GM21576 (cell line): ENCODE data around the gene TMEM132C.

Source experiments
- ATAC-seq: cut with Tn5 transposase; IDR thresholded peaks from one replicate; pipeline ENCODE4 v1.9.1; 2021; ENCODE audit warnings: mild to moderate bottlenecking, moderate library complexity; ENCODE audit not compliant: unreplicated experiment

Gene TMEM132C

GRCh38 chr12:128644664-128645296, 377.8 kb downstream of the TMEM132C start:
- no peak for ATAC-seq

DNA sequence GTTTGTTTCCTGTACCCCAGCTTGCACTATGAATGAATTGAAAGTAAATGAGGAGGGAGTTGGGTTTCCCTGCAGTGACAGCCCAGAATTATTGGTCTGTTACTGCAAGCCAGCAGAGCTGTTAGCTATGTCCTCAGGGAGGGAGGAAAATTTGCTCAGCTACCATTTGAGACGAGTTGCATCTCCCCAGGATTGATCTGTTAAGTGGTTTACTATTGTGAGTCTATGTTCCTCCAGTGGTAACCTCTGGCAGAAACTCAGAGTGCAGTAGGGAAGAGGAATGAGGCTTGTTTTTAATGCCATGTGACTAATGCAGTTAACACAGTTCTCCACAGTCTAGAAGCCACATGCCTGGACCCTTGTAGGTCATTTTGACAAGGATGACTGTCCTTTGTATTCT, 382.9 kb downstream of the TMEM132C start:
- no peak for ATAC-seq

GRCh38 chr12:128652136-128652751, 385.3 kb downstream of the TMEM132C start:
- no peak for ATAC-seq

DNA sequence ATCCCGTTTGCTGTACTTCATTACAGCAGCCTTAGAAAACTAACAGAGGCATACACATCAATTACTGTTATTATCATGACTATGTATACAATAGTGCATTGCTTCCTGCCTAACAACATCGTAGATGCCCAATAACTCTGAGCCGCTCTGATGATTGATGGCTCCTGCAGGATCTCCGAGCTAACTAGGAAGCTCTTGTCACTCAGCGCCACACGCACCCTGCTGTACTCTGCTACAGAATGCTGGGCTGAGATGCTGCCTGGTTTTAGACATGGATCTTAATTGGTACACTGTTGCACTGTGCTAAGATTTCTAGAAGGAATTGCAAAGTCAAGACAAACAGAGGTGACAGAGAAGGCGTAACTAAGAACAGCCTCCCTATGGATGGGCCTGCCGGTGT, 387.5 kb downstream of the TMEM132C start:
- ATAC-seq, result no peak

GRCh38 chr12:128657378-128657777, 390.4 kb downstream of the TMEM132C start:
- no peak for ATAC-seq

GRCh38 chr12:128660532-128661225, 393.7 kb downstream of the TMEM132C start:
- no peak for ATAC-seq

- ATAC-seq, result no peak
These were observed 394.2 kb downstream of the TMEM132C start for GRCh38 chr12:128661226-128661569.

- ATAC-seq, result no peak
These were observed 395.1 kb downstream of the TMEM132C start for GRCh38 chr12:128662101-128662500.

- no peak for ATAC-seq
These were observed 397.5 kb downstream of the TMEM132C start for GRCh38 chr12:128664501-128664900.

DNA sequence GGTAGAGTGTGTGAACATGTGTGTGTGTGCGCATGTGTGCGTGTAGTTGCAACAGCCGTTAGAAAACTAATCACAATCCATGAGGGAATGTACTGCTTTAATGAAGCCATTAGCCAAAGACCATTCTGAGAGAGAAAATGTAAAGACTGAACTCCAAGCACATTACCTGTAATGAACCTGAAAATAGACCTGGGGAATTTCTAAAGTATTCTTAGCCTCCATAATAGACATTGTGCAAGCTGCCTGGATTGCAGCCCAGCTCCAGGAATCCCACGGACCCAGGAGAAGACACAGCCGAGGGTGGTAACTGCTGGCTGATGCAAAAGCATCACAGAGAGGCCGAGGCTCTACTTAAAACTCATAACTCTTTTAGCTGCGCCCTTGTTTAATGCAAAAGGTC, 400.2 kb downstream of the TMEM132C start:
- ATAC-seq, result no peak

DNA sequence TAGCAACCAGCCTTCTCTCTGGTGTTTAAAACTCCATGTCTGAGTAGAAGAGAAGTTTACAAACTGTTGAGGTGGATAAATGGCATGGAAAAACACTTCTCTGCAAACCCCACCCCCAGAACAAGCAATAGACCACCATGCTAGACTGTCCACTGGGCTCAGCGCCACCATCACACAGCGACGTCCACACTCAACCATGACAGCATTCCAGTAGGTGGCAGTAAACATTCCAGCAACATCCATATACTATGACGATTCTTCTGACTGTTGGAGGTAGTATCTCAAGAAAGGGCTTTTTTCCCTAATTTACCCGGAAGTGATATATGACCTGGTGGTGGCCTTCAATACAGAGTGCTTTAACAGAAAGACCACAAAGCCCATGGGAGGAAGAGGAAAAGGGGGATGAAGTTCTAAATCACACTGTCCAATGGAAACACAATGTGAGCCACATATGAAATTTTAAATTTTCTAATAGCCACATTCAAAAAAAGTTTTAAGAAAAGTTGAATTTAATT, 404.6 kb downstream of the TMEM132C start:
- no peak for ATAC-seq

DNA sequence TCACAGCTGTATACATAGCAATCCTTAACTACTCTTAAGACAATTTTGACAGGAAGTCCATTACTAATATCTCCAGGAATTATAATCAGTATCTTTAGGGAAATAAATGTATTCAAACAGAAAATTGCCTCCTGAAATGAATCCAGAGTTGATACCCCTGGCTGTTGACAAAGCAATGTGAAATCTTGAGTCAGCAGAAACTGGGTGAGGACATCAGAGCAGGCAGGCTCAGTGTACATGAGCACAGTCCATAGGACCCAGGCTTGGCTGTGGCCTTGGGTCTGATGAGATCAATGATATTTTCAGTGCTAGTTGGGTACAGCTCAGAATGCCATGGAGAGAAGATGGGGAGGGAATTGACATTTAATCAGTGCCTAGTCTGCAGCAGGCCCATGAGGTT, 405.5 kb downstream of the TMEM132C start:
- no peak for ATAC-seq

GRCh38 chr12:128672893-128673292, 405.9 kb downstream of the TMEM132C start:
- ATAC-seq, result no peak

DNA sequence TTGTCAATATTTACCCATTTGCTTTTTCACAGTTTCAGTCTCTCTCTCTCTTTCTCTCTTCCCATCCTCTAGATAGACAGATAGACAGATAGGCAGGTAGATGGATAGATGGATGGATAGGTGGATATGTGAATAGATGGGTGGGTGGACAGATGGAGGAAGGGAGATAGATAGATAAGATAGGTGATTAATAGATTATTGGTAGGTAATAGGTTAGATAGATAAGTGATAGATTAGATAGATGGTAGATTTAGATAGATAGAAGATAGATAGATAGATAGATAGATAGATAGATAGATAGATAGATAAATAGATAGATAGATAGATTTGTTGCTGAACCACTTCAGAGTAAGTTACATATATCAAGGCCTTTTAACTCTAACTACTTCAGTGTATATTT, 408.6 kb downstream of the TMEM132C start:
- ATAC-seq, result no peak

DNA sequence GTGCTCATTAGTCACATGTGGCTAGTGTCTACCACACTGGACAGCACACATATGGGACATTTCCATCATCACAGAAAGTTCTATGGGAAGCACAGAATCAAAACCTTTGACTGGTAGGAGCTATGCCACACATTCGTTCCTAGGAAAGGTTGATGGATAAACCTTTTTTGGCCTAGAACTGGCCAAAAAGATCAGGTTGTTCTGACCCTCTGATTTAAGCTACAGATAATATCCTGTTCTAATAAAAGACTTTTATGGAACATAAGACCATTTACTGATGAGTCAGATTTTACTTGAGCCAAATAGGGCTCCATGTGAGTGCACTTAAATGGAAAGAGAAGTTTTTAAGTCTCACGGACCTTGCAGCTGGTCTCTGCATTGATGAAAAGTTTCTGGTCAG, 413.6 kb downstream of the TMEM132C start:
- ATAC-seq, result no peak

DNA sequence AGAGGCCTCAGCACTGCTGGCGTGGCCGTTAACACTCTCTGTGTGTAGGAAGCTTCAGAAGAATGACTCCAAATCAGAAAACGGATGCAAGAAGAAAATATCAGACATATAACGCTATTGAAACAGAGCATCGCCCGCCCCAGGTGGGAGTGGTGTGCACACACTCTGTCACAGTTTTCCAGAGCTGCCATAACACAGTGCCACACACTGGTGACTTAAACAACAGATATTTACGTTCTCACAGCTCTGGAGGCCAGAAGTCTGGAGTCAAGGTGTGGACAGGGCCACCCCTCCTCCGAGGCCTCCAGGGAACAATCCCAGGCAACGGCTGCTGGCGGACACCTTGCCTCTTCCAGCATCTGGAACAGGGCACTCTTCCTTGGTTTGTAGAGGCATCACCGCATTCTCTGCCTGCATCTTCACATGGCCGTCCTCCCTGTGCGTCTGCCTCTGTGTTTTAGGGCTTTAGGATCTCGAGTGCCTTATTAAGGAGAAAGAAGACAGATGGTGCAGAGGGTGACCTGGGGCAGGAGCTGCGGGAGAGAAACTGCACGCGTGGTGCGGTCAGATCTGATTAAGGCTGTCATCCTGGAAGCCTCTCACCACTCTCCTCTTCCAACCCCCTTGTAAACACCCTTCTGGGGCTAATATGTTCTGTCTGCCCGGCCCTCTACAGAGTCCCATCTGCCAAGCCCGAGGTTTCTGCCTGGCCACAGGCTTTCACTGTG, 415.7 kb downstream of the TMEM132C start:
- no peak for ATAC-seq

DNA sequence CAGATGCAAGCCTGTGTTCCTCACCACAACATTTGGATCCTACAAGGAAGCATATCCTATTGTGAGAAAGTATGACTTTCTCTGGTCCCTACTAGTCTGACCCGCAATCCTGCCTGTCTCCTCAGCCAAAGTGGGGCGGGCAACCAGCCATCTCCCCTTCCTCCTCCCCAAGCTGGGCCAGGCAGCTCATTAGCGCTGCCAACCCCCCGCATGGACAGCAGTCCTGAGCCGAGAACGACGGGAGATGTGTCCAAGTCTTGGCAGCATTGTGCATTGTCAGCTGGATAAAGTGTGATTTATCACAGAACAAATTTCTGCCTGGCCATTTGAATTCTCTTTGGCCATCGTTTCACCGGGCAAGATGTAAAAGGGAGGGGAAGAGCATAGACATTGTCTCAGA, 417.4 kb downstream of the TMEM132C start:
- no peak for ATAC-seq

GRCh38 chr12:128685903-128686475, 419.0 kb downstream of the TMEM132C start:
- no peak for ATAC-seq

DNA sequence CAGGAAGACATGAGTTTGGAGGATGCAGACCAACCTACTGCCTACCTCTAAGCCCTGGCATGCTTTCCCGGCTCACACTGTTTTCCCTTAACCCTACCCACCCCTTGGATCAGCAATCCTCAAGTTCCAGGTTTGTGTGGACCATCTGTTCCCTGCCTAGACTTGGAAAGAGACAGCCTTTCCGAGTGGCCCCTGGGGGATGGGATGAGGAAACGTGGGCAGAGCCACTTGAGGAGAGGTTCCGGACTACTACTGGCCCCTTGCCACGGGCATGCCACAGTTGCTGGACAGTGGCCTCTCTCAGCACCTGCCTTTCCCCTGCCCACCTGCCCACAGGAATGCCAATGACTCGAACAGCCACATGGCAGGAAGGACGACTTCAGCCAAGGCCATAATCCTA, 420.9 kb downstream of the TMEM132C start:
- no peak for ATAC-seq

DNA sequence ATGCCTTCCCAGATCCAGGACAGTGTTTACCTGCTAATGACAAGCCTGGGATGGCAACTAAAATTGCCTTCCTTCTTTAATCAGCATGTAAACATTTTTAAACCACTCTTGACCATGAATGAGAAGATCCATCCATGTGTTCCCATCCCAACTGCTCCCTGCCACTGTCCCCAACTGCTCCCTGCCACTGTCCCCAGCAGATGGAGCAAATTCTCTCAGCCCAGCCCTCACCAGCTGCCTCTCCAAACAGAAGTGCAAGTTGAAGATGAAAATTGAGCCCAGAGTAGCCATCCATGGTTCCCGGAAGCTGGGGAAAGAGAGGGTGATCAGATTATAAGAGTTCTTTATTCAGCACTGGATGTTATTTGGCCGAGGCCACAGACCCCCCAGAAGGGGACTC, 423.7 kb downstream of the TMEM132C start:
- no peak for ATAC-seq

GRCh38 chr12:128693115-128693514, 426.1 kb downstream of the TMEM132C start:
- ATAC-seq, result no peak
